ENCODE measurements around the gene TREML1.

DNA sequence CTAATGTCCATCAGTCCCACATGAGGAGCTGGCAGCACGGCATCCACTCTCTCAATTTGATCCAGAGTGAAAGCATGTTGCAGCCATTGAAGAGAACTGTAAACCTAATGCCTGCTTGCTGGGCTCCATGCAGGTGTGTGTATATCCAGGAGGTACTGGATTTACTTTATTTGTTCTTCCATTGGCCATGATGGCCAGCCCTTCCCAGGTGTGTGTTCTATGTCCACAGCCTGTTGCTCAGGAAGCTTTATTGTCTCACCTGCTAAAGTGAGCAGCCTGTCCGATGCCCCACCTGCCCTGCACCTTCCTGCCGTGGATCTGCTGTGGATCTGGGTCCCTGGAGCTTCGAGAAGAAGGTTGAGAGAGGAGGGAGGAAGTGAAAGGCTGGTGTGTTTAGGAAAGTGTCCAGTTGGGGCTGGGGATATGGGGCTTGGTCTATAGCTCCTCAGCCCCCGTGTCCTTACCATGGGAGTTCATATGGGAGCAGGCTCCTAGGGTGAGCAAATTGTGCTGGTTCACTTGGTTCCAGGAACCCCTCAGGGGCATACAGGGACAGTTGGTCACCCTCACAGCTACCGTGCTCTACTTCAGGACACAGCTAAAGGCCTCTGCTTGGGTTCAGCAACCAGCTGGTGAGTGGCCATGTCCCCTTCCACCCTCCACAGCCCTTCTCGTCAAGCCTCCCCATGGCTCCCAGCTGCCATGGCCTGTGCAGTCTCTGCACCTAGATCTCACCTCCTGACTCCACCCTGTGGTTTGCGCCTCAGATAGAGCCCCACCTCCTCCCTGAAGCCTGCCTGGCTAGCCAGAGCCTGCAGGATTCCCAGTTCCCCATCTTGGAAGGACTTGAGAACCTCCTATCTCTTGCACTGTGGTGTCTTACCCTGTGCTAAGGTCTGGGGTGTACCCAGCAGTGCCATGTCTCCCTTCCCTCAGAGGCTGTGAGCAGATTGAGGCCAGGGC is 34.1 kb upstream of the TREML1 start:
- TF ChIP-seq POLR2A (IDR thresholded peaks at IDR 0.05): no peak
- TF ChIP-seq, protein P1, sequence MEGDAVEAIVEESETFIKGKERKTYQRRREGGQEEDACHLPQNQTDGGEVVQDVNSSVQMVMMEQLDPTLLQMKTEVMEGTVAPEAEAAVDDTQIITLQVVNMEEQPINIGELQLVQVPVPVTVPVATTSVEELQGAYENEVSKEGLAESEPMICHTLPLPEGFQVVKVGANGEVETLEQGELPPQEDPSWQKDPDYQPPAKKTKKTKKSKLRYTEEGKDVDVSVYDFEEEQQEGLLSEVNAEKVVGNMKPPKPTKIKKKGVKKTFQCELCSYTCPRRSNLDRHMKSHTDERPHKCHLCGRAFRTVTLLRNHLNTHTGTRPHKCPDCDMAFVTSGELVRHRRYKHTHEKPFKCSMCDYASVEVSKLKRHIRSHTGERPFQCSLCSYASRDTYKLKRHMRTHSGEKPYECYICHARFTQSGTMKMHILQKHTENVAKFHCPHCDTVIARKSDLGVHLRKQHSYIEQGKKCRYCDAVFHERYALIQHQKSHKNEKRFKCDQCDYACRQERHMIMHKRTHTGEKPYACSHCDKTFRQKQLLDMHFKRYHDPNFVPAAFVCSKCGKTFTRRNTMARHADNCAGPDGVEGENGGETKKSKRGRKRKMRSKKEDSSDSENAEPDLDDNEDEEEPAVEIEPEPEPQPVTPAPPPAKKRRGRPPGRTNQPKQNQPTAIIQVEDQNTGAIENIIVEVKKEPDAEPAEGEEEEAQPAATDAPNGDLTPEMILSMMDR (IDR thresholded peaks at IDR 0.05): no peak

All from esophagus squamous epithelium (tissue), 4 donors.